Left cardiac atrium (tissue), 4 donors: ENCODE data around the gene CCDC197. TPM values are rescaled to one million over a fixed set of nuclear protein-coding genes. Genes with fewer than 3 reads are reported as not detected.

Experiments used
- ATAC-seq, 2 donors: fragments of 200-7000 bp; cut with Tn5 transposase; one replicate each; pipeline ENCODE4 v1.9.1; 2020; ENCODE audit warnings: mild to moderate bottlenecking in 2 of 2, moderate library complexity in 2 of 2
- DNase-seq: peaks from one replicate; pipeline ENCODE4 v3.0.0-alpha.2; 2020
- intact Hi-C, 2 donors: fragments of 100-400 bp; cut with DNase I; formaldehyde crosslinking; loops; one replicate each; pipeline versions ENCODE4 v1.14.1 to v1.15.1; 2022 to 2023
- total RNA-seq, 2 donors: library from RNA; stranded (reverse); fragmentation: NEBNext Ultra II Directional; extraction: Animal tissue kit (Norgen Biotek cat#: 25700); gene quantifications; one replicate each; pipeline ENCODE4 v1.2.1, GENCODE V29; 2021
- donor health status: DM: no; HTN: yes; CAD: no.
- donor health status: DM: no; HTN: yes; CAD: no; lungs with severe emphysema.
- donor health status: DM: yes; HTN: yes; CAD: no.
- donor health status: Dilated cardiomyopathy.

The CCDC197 gene
- total RNA-seq, 2 donors from 2014 or later, result not detected

DNA sequence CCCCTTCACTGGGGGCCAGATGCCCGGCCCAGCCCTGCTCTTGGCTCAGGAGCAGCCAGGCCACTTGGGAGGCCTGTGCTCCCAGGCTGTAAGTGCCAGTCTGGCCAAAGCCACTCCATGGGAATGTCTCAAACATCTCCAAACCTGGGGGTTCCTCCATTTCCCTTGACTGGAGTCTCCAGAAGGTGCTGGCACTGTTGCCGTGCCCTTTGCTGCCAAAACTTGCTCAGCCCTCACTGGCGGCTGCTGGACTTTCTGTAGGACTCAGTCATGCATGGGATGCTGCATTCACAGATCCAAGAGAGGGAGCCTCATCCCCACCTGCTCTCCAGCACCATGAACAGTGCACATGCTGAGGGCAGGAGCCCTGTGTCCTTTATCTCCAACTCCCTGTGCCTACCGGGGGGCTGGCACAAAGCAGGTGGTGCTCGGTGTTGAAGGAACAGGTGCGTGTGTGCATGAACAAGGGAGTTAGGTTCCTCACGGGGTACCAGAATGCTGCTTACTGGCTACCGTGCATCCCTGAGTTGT is 19.4 kb downstream of the CCDC197 start:
- ATAC-seq (no peak), DNase-seq (no peak)
- intact Hi-C loops, result no loop called here

GRCh38 chr14:94018308-94018707 is 21.2 kb downstream of the CCDC197 start:
- intact Hi-C loops, result no loop called here
- DNase-seq (no peak), ATAC-seq (no peak)

- DNase-seq, result no peak
- no peak for ATAC-seq
- intact Hi-C loops, result no loop called here
Measured at GRCh38 chr14:94019329-94019728, 22.2 kb downstream of the CCDC197 start.

DNA sequence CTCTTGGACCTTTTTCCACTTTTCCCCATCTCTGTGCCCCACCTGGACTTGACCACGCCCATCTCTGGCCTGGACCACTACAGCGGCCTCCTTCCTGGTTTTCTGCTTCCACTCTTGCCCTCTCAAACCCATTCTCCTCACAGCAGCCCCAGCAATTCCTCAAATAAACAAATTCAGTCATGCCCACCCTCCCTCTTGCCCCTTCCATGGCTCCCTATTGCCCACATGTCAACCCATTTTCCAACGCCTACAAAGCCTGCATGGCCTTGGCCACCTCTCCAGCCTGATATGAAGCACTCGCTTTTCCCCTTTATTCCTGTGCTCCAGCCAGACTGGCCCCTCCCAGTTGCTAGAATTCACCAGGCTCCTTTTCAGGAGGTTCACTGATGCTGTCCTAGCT is 23.2 kb downstream of the CCDC197 start:
- ATAC-seq (no peak), DNase-seq (no peak)
- intact Hi-C loops, result no loop called here

- ATAC-seq, result no peak
- no peak for DNase-seq
- intact Hi-C loops, result no loop called here
Measured at GRCh38 chr14:94021001-94021400, 23.9 kb downstream of the CCDC197 start.

GRCh38 chr14:94021416-94022157 is 24.5 kb downstream of the CCDC197 start:
- no peak for ATAC-seq
- no peak for DNase-seq
- intact Hi-C loops, result no loop called here

DNA sequence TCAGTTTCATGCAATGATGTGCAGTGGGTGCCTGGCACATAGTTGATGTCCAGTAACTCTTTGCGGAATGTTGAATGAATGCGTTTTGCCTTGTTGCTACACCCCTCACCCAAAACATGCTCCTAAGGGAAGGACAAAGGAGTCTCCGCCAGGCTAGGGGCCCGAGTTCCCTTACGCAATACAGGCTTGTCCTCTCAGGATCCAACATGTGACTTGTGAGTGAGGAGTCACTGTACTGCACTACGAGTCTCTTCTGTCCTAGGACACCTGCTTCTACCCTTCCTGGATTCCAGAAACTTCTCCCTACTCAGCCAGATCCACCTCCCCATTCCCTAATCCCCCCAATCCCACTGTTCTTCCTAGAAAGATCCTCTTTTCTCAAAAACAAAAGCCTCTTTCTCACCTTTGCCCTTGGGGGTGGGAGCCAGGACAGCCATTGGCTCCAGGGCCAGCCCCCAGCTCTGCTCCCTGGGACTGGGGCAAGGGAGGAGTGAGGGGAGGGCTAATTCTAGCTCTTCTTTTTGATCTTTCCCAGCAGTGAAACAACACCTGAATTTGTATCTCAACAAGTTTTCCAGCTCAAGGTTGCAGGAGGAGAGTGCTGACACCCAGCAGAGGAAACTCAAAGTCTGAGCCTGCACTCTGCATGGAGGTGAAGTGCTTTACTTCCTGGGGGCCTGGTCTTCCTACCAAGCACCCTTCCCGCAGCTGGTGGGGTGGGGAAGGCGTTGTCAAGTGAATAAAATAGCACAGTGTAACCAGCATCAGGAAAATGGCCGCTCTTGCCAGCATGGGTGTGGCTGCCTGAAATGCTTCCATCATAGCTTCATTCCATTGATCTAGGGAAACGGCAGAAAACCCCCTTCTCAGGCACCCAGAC is 25.7 kb downstream of the CCDC197 start:
- intact Hi-C loops, result no loop called here
- no peak for ATAC-seq
- no peak for DNase-seq

- ATAC-seq (no peak), DNase-seq (no peak)
- intact Hi-C loops, result no loop called here
Measured at GRCh38 chr14:94024549-94024948, 27.4 kb downstream of the CCDC197 start.

GRCh38 chr14:94025720-94026119 is 28.6 kb downstream of the CCDC197 start:
- no peak for ATAC-seq

GRCh38 chr14:94026173-94026888 is 29.2 kb downstream of the CCDC197 start, which contains the start of gene OTUB2:
TSS of gene OTUB2 (plus strand) at chr14:94026340. CDS start at chr14:94026538, 198 bp downstream.
- ATAC-seq, result peak; percentile 100
- DNase-seq, result peak; percentile 97
- intact Hi-C loops, result no loop called here

More at GRCh38 chr14:94025720-94026119, 28.6 kb downstream of the CCDC197 start:
- intact Hi-C loops, result no loop called here
- no peak for DNase-seq

GRCh38 chr14:94026889-94027469 is 29.9 kb downstream of the CCDC197 start:
- intact Hi-C loops, result no loop called here
- DNase-seq (no peak), ATAC-seq (no peak)

- DNase-seq (no peak), ATAC-seq (no peak)
- intact Hi-C loops, result no loop called here
Measured at GRCh38 chr14:94027566-94028449, 30.7 kb downstream of the CCDC197 start.

DNA sequence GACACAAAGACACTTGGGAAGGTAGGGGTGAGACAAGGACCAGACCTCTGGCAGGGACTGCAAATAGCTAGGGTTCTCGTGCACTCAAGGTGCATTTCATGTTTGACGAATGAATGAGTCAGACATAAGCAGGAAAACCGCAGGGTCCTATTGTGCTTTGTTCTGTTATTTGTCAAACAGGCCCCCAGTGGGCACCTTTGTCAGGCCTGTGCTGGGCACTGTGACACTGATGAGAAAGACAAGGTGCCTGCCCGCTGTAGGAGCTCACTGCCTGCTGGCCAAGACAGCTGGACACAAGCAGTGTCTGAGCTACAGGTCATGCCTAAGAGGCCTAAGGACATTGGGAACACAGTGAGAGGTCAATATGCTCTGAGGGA is 31.3 kb downstream of the CCDC197 start:
- intact Hi-C loops, result no loop called here
- DNase-seq, result no peak

GRCh38 chr14:94029265-94029664 is 32.2 kb downstream of the CCDC197 start:
- ATAC-seq, result no peak
- DNase-seq, result no peak
- intact Hi-C loops, result no loop called here

More for the DNA sequence above, 31.3 kb downstream of the CCDC197 start:
- ATAC-seq, result no peak

DNA sequence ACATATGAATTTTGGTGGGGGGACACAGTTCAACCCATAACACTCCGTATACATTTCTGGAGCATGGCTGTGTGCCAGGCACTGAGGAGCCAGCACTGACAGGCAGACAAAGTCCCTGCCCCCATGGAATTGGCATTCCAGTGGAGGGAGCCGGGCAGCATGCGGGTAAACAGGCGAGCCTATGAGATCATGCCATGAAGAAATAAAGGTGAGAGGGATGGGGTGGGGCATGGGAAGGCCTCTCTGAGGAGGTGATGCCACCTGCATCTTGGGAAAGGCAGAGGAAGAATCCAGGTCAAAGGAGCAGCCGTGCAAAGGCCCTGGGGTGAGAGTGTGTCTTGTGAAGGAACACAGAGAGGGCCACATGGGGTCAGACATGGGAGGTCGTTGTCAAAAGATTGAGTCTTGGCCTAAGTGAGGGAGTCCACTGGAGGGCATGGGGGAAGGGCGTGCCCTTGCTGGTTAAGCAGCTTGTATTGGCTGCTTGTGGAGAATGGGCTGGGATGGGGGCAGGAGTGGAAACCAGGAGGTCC is 32.6 kb downstream of the CCDC197 start:
- intact Hi-C loops, result no loop called here
- ATAC-seq (no peak), DNase-seq (no peak)

DNA sequence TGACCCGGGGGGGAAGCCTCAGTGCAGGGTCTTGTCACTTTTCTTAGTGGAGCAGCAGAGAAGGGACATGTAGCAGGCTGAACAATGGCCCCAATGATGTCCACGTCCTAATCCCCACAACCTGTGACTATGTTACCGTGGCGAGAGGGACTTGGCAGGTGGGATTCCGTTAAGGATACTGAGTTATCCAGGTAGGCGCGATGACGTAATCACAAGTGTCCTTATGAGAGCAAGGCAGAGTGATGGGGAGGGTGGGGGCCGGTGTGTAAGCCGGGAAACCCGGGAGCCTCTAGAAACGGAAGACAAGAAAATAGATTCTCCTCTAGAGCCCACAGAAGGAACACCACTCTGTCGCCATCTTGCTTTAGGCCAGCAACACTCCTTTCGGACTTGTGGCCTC is 33.5 kb downstream of the CCDC197 start:
- DNase-seq, result no peak
- no peak for ATAC-seq
- intact Hi-C loops, result no loop called here

GRCh38 chr14:94031161-94031882 is 34.2 kb downstream of the CCDC197 start:
- intact Hi-C loops, result no loop called here

More at GRCh38 chr14:94031161-94031882, 34.2 kb downstream of the CCDC197 start:
- DNase-seq (no peak), ATAC-seq (no peak)
